ENCODE results near the gene SHISA4.
A peak's percentile ranks its signal among the peaks of the same experiment; 100 is the strongest.

Gene SHISA4

GRCh38 chr1:201882665-201883132 lies 6.0 kb upstream of the SHISA4 start:
- DNase-seq = no peak

GRCh38 chr1:201883266-201883665 lies 5.4 kb upstream of the SHISA4 start:
- no peak for DNase-seq

GRCh38 chr1:201883786-201884185 lies 4.9 kb upstream of the SHISA4 start:
- DNase-seq = no peak

- DNase-seq = no peak
Measured at GRCh38 chr1:201884425-201884824, 4.3 kb upstream of the SHISA4 start.

GRCh38 chr1:201885531-201886075 lies 3.1 kb upstream of the SHISA4 start:
- no peak for DNase-seq

- no peak for DNase-seq
Measured at GRCh38 chr1:201886103-201886885, 2.4 kb upstream of the SHISA4 start.

- DNase-seq = no peak
Measured at GRCh38 chr1:201887116-201887866, 1.4 kb upstream of the SHISA4 start.

- no peak for DNase-seq
Measured at GRCh38 chr1:201889090-201889968, 631 bp downstream of the SHISA4 start.

- no peak for DNase-seq
Measured at GRCh38 chr1:201890223-201890622, 1.5 kb downstream of the SHISA4 start.

- no peak for DNase-seq
Measured at GRCh38 chr1:201890806-201891450, 2.2 kb downstream of the SHISA4 start.

GRCh38 chr1:201891451-201892045 lies 2.9 kb downstream of the SHISA4 start:
- no peak for DNase-seq

- DNase-seq = no peak
Measured at GRCh38 chr1:201892211-201892610, 3.5 kb downstream of the SHISA4 start.

GRCh38 chr1:201893431-201893830 lies 4.7 kb downstream of the SHISA4 start:
- no peak for DNase-seq

- no peak for DNase-seq
Measured at GRCh38 chr1:201894343-201895119, 5.8 kb downstream of the SHISA4 start.

- DNase-seq = no peak
Measured at GRCh38 chr1:201895120-201895665, 6.5 kb downstream of the SHISA4 start.

GRCh38 chr1:201895913-201896807 lies 7.5 kb downstream of the SHISA4 start:
- peak; percentile 74 to 75 for DNase-seq

GRCh38 chr1:201896951-201897391 lies 8.3 kb downstream of the SHISA4 start:
- no peak for DNase-seq

GRCh38 chr1:201898240-201898894 lies 9.7 kb downstream of the SHISA4 start:
- DNase-seq = no peak

- DNase-seq = no peak
Measured at GRCh38 chr1:201898992-201899391, 10.3 kb downstream of the SHISA4 start.

Data from stimulated activated CD4-positive, alpha-beta T cell treated with anti-CD3 and anti-CD28 coated beads, Interleukin-4, amount 100 ng/mL, for 4 hours (primary cell).